ENCODE data around the gene NELFA. TPM values are rescaled to one million over a fixed set of nuclear protein-coding genes. Genes with fewer than 3 reads are reported as not detected.

NELFA gene
- total RNA-seq, 3 donors from 2014 or later (not counting 1 experiment from before 2014, with no cell fraction given): 38.7 to 47.6 (median 46.0) TPM

DNA sequence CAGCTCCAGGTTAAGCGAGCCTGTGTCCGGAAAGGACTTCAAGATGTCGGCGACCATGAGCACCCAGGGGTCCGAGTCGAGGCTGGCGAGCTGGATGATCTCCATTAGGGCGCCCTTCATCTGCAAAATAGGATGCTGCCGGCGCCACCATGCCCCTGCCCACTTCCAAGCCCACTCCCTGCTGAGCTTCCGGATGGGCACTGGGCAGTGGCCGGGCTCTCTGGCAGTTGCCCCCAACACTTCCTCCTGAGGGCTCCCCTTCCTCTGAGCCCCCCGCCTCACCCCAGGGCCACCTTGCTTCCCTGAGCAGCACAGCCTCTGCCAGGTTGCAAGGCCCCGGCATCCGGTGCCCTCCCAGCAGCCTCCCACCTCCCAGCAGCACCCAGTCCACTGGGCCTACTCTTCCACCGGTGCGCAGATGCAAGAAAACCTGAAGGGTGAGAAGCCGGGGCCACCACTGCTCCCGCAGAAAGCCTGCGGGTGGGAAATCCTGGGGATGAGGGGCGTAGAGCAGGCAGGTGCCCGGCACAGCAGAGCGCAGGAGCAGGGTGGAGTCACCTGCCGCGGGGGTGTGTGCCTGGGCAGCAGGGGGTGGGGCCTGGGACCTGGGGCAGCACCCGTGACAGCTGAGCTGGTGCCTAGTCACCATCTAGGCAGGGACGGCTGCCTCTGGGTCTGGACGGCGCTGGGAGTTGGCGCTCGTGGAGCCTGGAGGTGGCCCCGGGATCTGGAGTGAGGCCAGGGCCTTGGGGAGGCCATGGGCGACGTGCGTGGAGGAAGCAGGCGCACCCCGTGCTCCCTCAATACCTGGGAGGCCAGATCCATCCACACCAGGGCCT, 17.0 kb downstream of the NELFA start:
- H3K4me3 ChIP-seq (ENCODE audit: low read length): no peak overlapping the region
- H3K4me1 Mint-ChIP-seq: peaks cover 10 to 12% of the 10 kb centered on the region in 2 donors
- H3K4me3 Mint-ChIP-seq: no peak overlapping the region
- H3K4me1 ChIP-seq (ENCODE audit: control insufficient read depth, insufficient read depth, low read length): no peaks in the 10 kb centered on the region
- ATAC-seq: no peak
- no peak for DNase-seq
- H3K9me3 ChIP-seq (ENCODE audit: control insufficient read depth, insufficient read depth, low read length): no peaks in the 10 kb centered on the region
- H3K27me3 ChIP-seq (ENCODE audit: control insufficient read depth, insufficient read depth, low read length): no peaks in the 10 kb centered on the region
- H3K27me3 Mint-ChIP-seq (ENCODE audit: low read depth in 2 of 2): no peaks in the 10 kb centered on the region
- no peak overlapping the region for H3K27ac Mint-ChIP-seq
- peaks cover 9% of the 10 kb centered on the region for H3K36me3 Mint-ChIP-seq
- peaks cover 30% of the 10 kb centered on the region for H3K36me3 ChIP-seq (ENCODE audit: control insufficient read depth, insufficient read depth, low read length)
- 97% methylated on average over 37 of the region's 37 CpGs for WGBS (ENCODE audit: insufficient coverage)
- intact Hi-C loops (cut with micrococcal nuclease): no loop called here
- no peaks in the 10 kb centered on the region for H3K9me3 Mint-ChIP-seq
- no peak overlapping the region for H3K27ac ChIP-seq (ENCODE audit: low read length)
- TF ChIP-seq, protein P1, sequence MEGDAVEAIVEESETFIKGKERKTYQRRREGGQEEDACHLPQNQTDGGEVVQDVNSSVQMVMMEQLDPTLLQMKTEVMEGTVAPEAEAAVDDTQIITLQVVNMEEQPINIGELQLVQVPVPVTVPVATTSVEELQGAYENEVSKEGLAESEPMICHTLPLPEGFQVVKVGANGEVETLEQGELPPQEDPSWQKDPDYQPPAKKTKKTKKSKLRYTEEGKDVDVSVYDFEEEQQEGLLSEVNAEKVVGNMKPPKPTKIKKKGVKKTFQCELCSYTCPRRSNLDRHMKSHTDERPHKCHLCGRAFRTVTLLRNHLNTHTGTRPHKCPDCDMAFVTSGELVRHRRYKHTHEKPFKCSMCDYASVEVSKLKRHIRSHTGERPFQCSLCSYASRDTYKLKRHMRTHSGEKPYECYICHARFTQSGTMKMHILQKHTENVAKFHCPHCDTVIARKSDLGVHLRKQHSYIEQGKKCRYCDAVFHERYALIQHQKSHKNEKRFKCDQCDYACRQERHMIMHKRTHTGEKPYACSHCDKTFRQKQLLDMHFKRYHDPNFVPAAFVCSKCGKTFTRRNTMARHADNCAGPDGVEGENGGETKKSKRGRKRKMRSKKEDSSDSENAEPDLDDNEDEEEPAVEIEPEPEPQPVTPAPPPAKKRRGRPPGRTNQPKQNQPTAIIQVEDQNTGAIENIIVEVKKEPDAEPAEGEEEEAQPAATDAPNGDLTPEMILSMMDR (IDR thresholded peaks at IDR 0.05): no peak

DNA sequence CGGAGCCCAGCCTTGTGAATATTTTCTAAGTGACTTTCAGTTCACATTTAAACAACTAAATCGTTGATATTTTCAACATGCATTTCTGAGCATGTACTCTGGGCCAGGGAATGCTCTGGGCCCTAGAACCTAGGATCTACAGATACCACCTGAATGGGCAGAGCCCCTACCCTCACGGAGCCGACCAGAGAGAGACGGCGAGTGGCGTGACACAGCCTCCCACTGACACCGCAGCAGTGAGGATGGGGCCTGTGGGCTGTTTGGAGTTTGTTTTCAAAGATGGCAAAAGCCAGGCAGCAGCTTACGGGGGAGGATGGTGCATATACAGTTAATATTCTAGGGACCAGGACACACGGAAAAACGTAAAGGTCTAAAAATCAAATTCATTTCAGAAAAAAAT, 17.7 kb downstream of the NELFA start:
- no peaks in the 10 kb centered on the region for H3K9me3 Mint-ChIP-seq
- TF ChIP-seq, protein P1 (IDR thresholded peaks at IDR 0.05): no peak
- H3K27me3 ChIP-seq (ENCODE audit: control insufficient read depth, insufficient read depth, low read length): no peaks in the 10 kb centered on the region
- H3K27ac Mint-ChIP-seq: no peak overlapping the region
- peaks cover 6% of the 10 kb centered on the region in 2 donors for H3K4me1 Mint-ChIP-seq
- peaks cover 1% of the 10 kb centered on the region for H3K36me3 Mint-ChIP-seq
- H3K36me3 ChIP-seq (ENCODE audit: control insufficient read depth, insufficient read depth, low read length): peaks cover 36% of the 10 kb centered on the region
- intact Hi-C loops (cut with micrococcal nuclease): no loop called here
- WGBS (ENCODE audit: insufficient coverage): 95% methylated on average over 11 of the region's 11 CpGs
- H3K4me1 ChIP-seq (ENCODE audit: control insufficient read depth, insufficient read depth, low read length): no peaks in the 10 kb centered on the region
- no peak overlapping the region for H3K4me3 Mint-ChIP-seq
- ATAC-seq: no peak
- H3K27me3 Mint-ChIP-seq (ENCODE audit: low read depth in 2 of 2): no peaks in the 10 kb centered on the region
- H3K4me3 ChIP-seq (ENCODE audit: low read length): no peak overlapping the region
- DNase-seq: no peak
- H3K9me3 ChIP-seq (ENCODE audit: control insufficient read depth, insufficient read depth, low read length): no peaks in the 10 kb centered on the region
- no peak overlapping the region for H3K27ac ChIP-seq (ENCODE audit: low read length)

DNA sequence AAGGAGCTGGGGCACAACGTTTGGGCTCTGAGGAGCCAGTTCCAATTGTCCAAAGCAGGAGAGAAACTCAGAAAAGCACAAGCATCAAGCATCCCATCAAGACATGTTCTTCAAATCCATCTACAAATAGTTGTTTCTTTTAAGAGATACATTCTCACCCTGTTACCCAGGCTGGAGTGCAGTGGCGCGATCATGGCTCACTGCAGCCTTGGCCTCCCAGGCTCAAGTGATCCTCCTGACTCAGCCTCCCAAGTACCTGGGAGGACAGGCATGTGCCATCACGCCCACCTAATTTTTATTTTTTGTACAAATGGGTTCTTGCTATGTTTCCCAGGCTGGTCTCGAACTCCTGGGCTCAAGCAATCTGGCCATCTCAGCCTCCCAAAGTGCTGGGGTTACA, 18.1 kb downstream of the NELFA start:
- peaks cover 39% of the 10 kb centered on the region for H3K36me3 ChIP-seq (ENCODE audit: control insufficient read depth, insufficient read depth, low read length)
- Mint-ChIP-seq H3K36me3 (no peaks in the 10 kb centered on the region), H3K4me1 (peaks cover 2% of the 10 kb centered on the region in 2 donors), H3K9me3 (no peaks in the 10 kb centered on the region), H3K4me3 (no peak overlapping the region), H3K27me3 (ENCODE audit: low read depth in 2 of 2) (no peaks in the 10 kb centered on the region), H3K27ac (no peak overlapping the region)
- H3K4me3 ChIP-seq (ENCODE audit: low read length): no peak overlapping the region
- DNase-seq (no peak), ATAC-seq (no peak)
- no peaks in the 10 kb centered on the region for H3K4me1 ChIP-seq (ENCODE audit: control insufficient read depth, insufficient read depth, low read length)
- H3K27me3 ChIP-seq (ENCODE audit: control insufficient read depth, insufficient read depth, low read length): no peaks in the 10 kb centered on the region
- intact Hi-C loops (cut with micrococcal nuclease): no loop called here
- TF ChIP-seq, protein P1 (IDR thresholded peaks at IDR 0.05): no peak
- H3K27ac ChIP-seq (ENCODE audit: low read length): no peak overlapping the region
- no peaks in the 10 kb centered on the region for H3K9me3 ChIP-seq (ENCODE audit: control insufficient read depth, insufficient read depth, low read length)
- 96% methylated on average over 5 of the region's 5 CpGs for WGBS (ENCODE audit: insufficient coverage)

DNA sequence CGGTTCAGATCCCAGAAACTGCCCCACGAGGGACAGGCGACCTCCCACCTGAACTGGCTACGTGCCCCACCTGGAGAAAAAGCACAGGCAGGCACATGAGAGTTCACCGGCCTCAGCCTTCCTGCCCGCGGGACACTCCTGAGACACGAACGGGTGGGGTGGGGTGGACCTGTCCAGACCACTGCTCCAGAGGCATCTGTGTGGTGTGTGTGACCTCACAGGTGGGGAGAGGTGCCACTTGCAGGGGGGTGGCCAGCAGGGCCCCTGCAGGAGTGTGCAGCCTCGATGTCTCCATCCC, 18.5 kb downstream of the NELFA start:
- DNase-seq: no peak

More for the DNA sequence above, 18.5 kb downstream of the NELFA start:
- Histone ChIP-seq H3K9me3 (ENCODE audit: control insufficient read depth, insufficient read depth, low read length) (no peaks in the 10 kb centered on the region), H3K27me3 (ENCODE audit: control insufficient read depth, insufficient read depth, low read length) (no peaks in the 10 kb centered on the region), H3K4me1 (ENCODE audit: control insufficient read depth, insufficient read depth, low read length) (no peaks in the 10 kb centered on the region), H3K4me3 (ENCODE audit: low read length) (no peak overlapping the region), H3K36me3 (ENCODE audit: control insufficient read depth, insufficient read depth, low read length) (peaks cover 43% of the 10 kb centered on the region), H3K27ac (ENCODE audit: low read length) (no peak overlapping the region)
- intact Hi-C loops (cut with micrococcal nuclease): no loop called here
- WGBS (ENCODE audit: insufficient coverage): 96% methylated on average over 10 of the region's 10 CpGs
- no peaks in the 10 kb centered on the region for H3K27me3 Mint-ChIP-seq (ENCODE audit: low read depth in 2 of 2)
- ATAC-seq: no peak
- no peak overlapping the region for H3K27ac Mint-ChIP-seq
- H3K9me3 Mint-ChIP-seq: no peaks in the 10 kb centered on the region
- TF ChIP-seq, protein P1 (IDR thresholded peaks at IDR 0.05): no peak
- no peaks in the 10 kb centered on the region for H3K4me1 Mint-ChIP-seq
- no peak overlapping the region for H3K4me3 Mint-ChIP-seq
- H3K36me3 Mint-ChIP-seq: no peaks in the 10 kb centered on the region
